ENCODE results near the gene KDM2B. TPM values are rescaled to one million over a fixed set of nuclear protein-coding genes. Genes with fewer than 3 reads are reported as not detected.

Gene KDM2B
- total RNA-seq, 4 donors from 2014 or later, result 13.6 to 23.5 (median 20.0) TPM

- peaks cover 0 to 5% (median 0%) of the 10 kb centered on the region in 4 donors for H3K27me3 ChIP-seq
- WGBS, result 27% methylated on average over 3 of the region's 92 CpGs
- intact Hi-C loops (cut with DNase I), result loop anchor here (5.0 kb wide), 2 partner anchors 46 to 61 kb away; no protein-coding TSS in a partner anchor
- no peaks in the 10 kb centered on the region for H3K9me3 ChIP-seq
- TF ChIP-seq CTCF (IDR thresholded peaks at IDR 0.05) (peak in 2 of 3 experiments; percentile 31 to 42), EP300 (IDR thresholded peaks at IDR 0.05) (no peak), POLR2AphosphoS5 (IDR thresholded peaks at IDR 0.05) (peak; percentile 75 to 82), POLR2A (IDR thresholded peaks at IDR 0.05; ENCODE audit: low read depth) (peak; percentile 21)
- peak within 1 kb of the TSS; percentile 84 to 98 (median 94) for H3K27ac ChIP-seq (replicated peaks in 1 of 4)
- H3K4me1 ChIP-seq, result peaks cover 33 to 60% (median 55%) of the 10 kb centered on the region in 4 donors
- H3K36me3 ChIP-seq, result no peaks in the 10 kb centered on the region
- DNase-seq (ENCODE audit: extremely low spot score), result peak; percentile 98
- H3K4me3 ChIP-seq, result peak within 1 kb of the TSS; percentile 62 to 91 (median 80)
Measured at GRCh38 chr12:121626087-121626852, 45.4 kb upstream of the KDM2B start, which contains the start of gene ORAI1. TSS of gene ORAI1 (plus strand) at chr12:121626530.

GRCh38 chr12:121620333-121620891, 39.6 kb upstream of the KDM2B start:
- H3K9me3 ChIP-seq, result no peaks in the 10 kb centered on the region
- intact Hi-C loops (cut with DNase I), result loop anchor here (5.0 kb wide), 1 partner anchor 38 kb away; the partner anchor contains the start of gene KDM2B

GRCh38 chr12:121618659-121619233, 37.9 kb upstream of the KDM2B start:
- H3K4me3 ChIP-seq, result no peak overlapping the region

More at GRCh38 chr12:121620333-121620891, 39.6 kb upstream of the KDM2B start:
- H3K27me3 ChIP-seq, result no peaks in the 10 kb centered on the region
- TF ChIP-seq POLR2AphosphoS5 (IDR thresholded peaks at IDR 0.05) (no peak), EP300 (IDR thresholded peaks at IDR 0.05) (no peak), CTCF (IDR thresholded peaks at IDR 0.05) (no peak), POLR2A (IDR thresholded peaks at IDR 0.05; ENCODE audit: low read depth) (no peak)
- H3K4me1 ChIP-seq, result peaks cover 6 to 16% (median 12%) of the 10 kb centered on the region in 4 donors
- WGBS, result 75% methylated on average over 8 of the region's 8 CpGs
- H3K36me3 ChIP-seq, result no peaks in the 10 kb centered on the region
- no peak overlapping the region for H3K4me3 ChIP-seq
- no peak for DNase-seq (ENCODE audit: extremely low spot score)
- H3K27ac ChIP-seq (replicated peaks in 1 of 4), result peak overlapping the region in 3 of 4 donors; percentile 25 to 51 (median 45)

More at GRCh38 chr12:121618659-121619233, 37.9 kb upstream of the KDM2B start:
- no peak for DNase-seq (ENCODE audit: extremely low spot score)
- Histone ChIP-seq H3K4me1 (peaks cover 0 to 10% (median 3%) of the 10 kb centered on the region in 4 donors), H3K27me3 (no peaks in the 10 kb centered on the region), H3K36me3 (no peaks in the 10 kb centered on the region), H3K27ac (replicated peaks in 1 of 4) (peak overlapping the region in 1 of 4 donors; percentile 51), H3K9me3 (no peaks in the 10 kb centered on the region)
- TF ChIP-seq POLR2AphosphoS5 (IDR thresholded peaks at IDR 0.05) (no peak), CTCF (IDR thresholded peaks at IDR 0.05) (no peak), POLR2A (IDR thresholded peaks at IDR 0.05; ENCODE audit: low read depth) (no peak), EP300 (IDR thresholded peaks at IDR 0.05) (no peak)
- intact Hi-C loops (cut with DNase I), result no loop called here
- 86% methylated on average over 5 of the region's 5 CpGs for WGBS

All from esophagus muscularis mucosa (tissue), 4 donors.